ENCODE results near the gene RETREG3. TPM values are rescaled to one million over a fixed set of nuclear protein-coding genes. Genes with fewer than 3 reads are reported as not detected.
"Not testable (repeated sequence)": the region's sequence is repeated elsewhere in the genome, so short reads cannot be mapped to it uniquely, and the experiment has no call there.

RETREG3 gene
- total and polyA plus RNA-seq, 2 experiments from 2014 or later = 36.3 to 66.7 TPM

- H3K4me2 ChIP-seq (ENCODE audit: unreplicated experiment) = peak overlapping the region; percentile 91
- peaks cover 29% of the 10 kb centered on the region for H3K79me2 ChIP-seq (ENCODE audit: insufficient read depth)
- H4K20me1 ChIP-seq (ENCODE audit: insufficient read depth) = no peaks in the 10 kb centered on the region
- peak overlapping the region; percentile 91 for H3K9ac ChIP-seq
- no peaks in the 10 kb centered on the region for H3F3A ChIP-seq (ENCODE audit: insufficient read depth)
- in situ Hi-C loops (cut with MboI) = no loop called here
- H3K9me2 ChIP-seq (ENCODE audit: insufficient read depth) = no peaks in the 10 kb centered on the region
- peak overlapping the region; percentile 85 for H2AFZ ChIP-seq
- H3K27ac ChIP-seq = peak overlapping the region; percentile 43
- WGBS, 2 experiments (ENCODE audit: low coverage in 1 of 2, low lambda C conversion rate in 2 of 2, missing lambda C conversion rate in 2 of 2) = 3% methylated on average over 61 to 63 of the region's 82 CpGs
- no peaks in the 10 kb centered on the region for H3K36me3 ChIP-seq (ENCODE audit: low read depth)
- no peak for TF ChIP-seq EZH2 (IDR thresholded peaks at IDR 0.05; ENCODE audit: insufficient read depth, poor library complexity, severe bottlenecking)
- TF ChIP-seq EZH2phosphoT487 (IDR thresholded peaks at IDR 0.05; ENCODE audit: insufficient read depth, low read depth) = no peak
- peak overlapping the region; percentile 86 for H3K4me3 ChIP-seq
- no peaks in the 10 kb centered on the region for H3K27me3 ChIP-seq (replicated peaks; ENCODE audit: insufficient read depth)
- 0 out of 2 replicates have a peak, but pooled peaks cover 7% of the 10 kb centered on the region for H3K4me1 ChIP-seq (ENCODE audit: insufficient read depth)
- peak; percentile 83 for DNase-seq
- no peaks in the 10 kb centered on the region for H3K9me3 ChIP-seq (ENCODE audit: low read depth)
Measured at GRCh38 chr17:42554250-42555121, 54.7 kb downstream of the RETREG3 start.

DNA sequence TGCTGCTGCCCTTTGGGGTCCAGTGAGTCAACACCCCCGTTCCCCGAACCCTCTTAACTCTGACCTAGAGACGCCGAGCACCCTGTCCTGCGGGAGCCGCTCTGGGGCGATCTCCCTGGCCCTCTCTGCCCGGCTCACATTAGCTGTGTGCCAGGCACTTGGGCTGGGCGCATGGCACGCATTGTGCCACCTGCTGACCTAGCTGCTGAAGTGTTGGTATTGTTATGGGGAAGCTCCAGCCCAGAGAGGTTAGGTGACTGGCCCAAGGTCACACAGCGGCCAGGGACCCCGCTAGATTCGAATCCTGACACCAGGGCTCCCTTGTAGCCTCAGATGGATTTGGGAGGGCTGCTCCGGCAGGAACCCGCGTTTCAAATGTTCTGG is 55.3 kb downstream of the RETREG3 start:
- in situ Hi-C loops (cut with MboI) = no loop called here
- H3K27ac ChIP-seq = no peak overlapping the region
- H4K20me1 ChIP-seq (ENCODE audit: insufficient read depth) = no peaks in the 10 kb centered on the region
- TF ChIP-seq EZH2phosphoT487 (IDR thresholded peaks at IDR 0.05; ENCODE audit: insufficient read depth, low read depth) (no peak), EZH2 (IDR thresholded peaks at IDR 0.05; ENCODE audit: insufficient read depth, poor library complexity, severe bottlenecking) (no peak)
- H3K4me1 ChIP-seq (ENCODE audit: insufficient read depth) = 0 out of 2 replicates have a peak, but pooled peaks cover 7% of the 10 kb centered on the region
- peak overlapping the region; percentile 85 for H2AFZ ChIP-seq
- no peaks in the 10 kb centered on the region for H3F3A ChIP-seq (ENCODE audit: insufficient read depth)
- peaks cover 29% of the 10 kb centered on the region for H3K79me2 ChIP-seq (ENCODE audit: insufficient read depth)
- H3K4me2 ChIP-seq (ENCODE audit: unreplicated experiment) = peak overlapping the region; percentile 91
- H3K27me3 ChIP-seq (replicated peaks; ENCODE audit: insufficient read depth) = no peaks in the 10 kb centered on the region
- DNase-seq = peak; percentile 42
- H3K9me2 ChIP-seq (ENCODE audit: insufficient read depth) = no peaks in the 10 kb centered on the region
- H3K9ac ChIP-seq = peak overlapping the region; percentile 91
- no peaks in the 10 kb centered on the region for H3K9me3 ChIP-seq (ENCODE audit: low read depth)
- H3K36me3 ChIP-seq (ENCODE audit: low read depth) = no peaks in the 10 kb centered on the region
- peak overlapping the region; percentile 86 for H3K4me3 ChIP-seq
- 44% methylated on average over 16 of the region's 16 CpGs for WGBS, 2 experiments (ENCODE audit: low coverage in 1 of 2, low lambda C conversion rate in 2 of 2, missing lambda C conversion rate in 2 of 2)

- no peak for DNase-seq
- Histone ChIP-seq H3K27ac (no peak overlapping the region), H3K4me1 (ENCODE audit: insufficient read depth) (0 out of 2 replicates have a peak, but pooled peaks cover 7% of the 10 kb centered on the region), H3K9ac (no peak overlapping the region), H4K20me1 (ENCODE audit: insufficient read depth) (no peaks in the 10 kb centered on the region), H3K9me3 (ENCODE audit: low read depth) (no peaks in the 10 kb centered on the region), H2AFZ (no peak overlapping the region), H3K4me3 (peak overlapping the region; percentile 86), H3K36me3 (ENCODE audit: low read depth) (no peaks in the 10 kb centered on the region), H3K4me2 (ENCODE audit: unreplicated experiment) (no peak overlapping the region), H3K9me2 (ENCODE audit: insufficient read depth) (no peaks in the 10 kb centered on the region), H3K79me2 (ENCODE audit: insufficient read depth) (peaks cover 29% of the 10 kb centered on the region), H3K27me3 (replicated peaks; ENCODE audit: insufficient read depth) (no peaks in the 10 kb centered on the region), H3F3A (ENCODE audit: insufficient read depth) (no peaks in the 10 kb centered on the region)
- 79% methylated on average over 37 to 45 of the region's 45 CpGs for WGBS, 2 experiments (ENCODE audit: low coverage in 1 of 2, low lambda C conversion rate in 2 of 2, missing lambda C conversion rate in 2 of 2)
- in situ Hi-C loops (cut with MboI) = no loop called here
- no peak for TF ChIP-seq EZH2phosphoT487 (IDR thresholded peaks at IDR 0.05; ENCODE audit: insufficient read depth, low read depth)
- TF ChIP-seq EZH2 (IDR thresholded peaks at IDR 0.05; ENCODE audit: insufficient read depth, poor library complexity, severe bottlenecking) = no peak
Measured at GRCh38 chr17:42553161-42553818, 55.9 kb downstream of the RETREG3 start.

DNA sequence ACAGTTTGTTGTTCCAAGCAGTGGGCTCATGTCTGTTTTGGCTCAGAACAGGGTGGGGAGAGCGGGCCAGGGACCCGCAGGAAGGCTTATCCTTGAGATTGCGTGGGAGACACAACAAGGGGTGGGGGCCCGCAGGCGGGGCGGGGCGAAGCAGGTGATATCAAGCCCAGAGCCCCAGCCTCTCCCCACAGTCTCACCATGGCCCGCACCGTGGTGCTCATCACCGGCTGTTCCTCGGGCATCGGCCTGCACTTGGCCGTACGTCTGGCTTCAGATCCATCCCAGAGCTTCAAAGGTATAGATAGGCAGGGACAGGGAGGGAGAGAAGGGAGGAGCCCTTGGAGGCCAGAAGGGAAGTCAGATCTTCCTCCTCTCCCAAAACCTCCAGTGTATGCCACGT is 56.4 kb downstream of the RETREG3 start, which contains the start of gene HSD17B1:
HSD17B1 (plus strand) TSS at position 188 of the 400 bp plus-strand sequence; CDS start at position 199, 11 bp downstream.
- Histone ChIP-seq H3K9ac (peak within 1 kb of the TSS; percentile 91), H3K4me3 (peak within 1 kb of the TSS; percentile 86), H3K4me2 (ENCODE audit: unreplicated experiment) (peak within 1 kb of the TSS; percentile 91), H3K79me2 (ENCODE audit: insufficient read depth) (peaks cover 29% of the 10 kb centered on the region)
- H3K36me3 ChIP-seq (ENCODE audit: low read depth); H4K20me1 ChIP-seq (ENCODE audit: insufficient read depth); in situ Hi-C loops (cut with MboI); H3K27me3 ChIP-seq (replicated peaks; ENCODE audit: insufficient read depth); H2AFZ ChIP-seq; H3K9me3 ChIP-seq (ENCODE audit: low read depth); H3K9me2 ChIP-seq (ENCODE audit: insufficient read depth); H3F3A ChIP-seq (ENCODE audit: insufficient read depth); DNase-seq; H3K27ac ChIP-seq; H3K4me1 ChIP-seq (ENCODE audit: insufficient read depth): not testable (repeated sequence)
- 91 to 95% methylated on average over 8 to 15 of the region's 15 CpGs for WGBS, 2 experiments (ENCODE audit: low coverage in 1 of 2, low lambda C conversion rate in 2 of 2, missing lambda C conversion rate in 2 of 2)
